HT-29 (cell line): ENCODE data around the gene TLCD3B. TPM values are rescaled to one million over a fixed set of nuclear protein-coding genes. Genes with fewer than 3 reads are reported as not detected.

ENCODE experiments used
- DNase-seq: peaks from one replicate; pipeline ENCODE4 v3.0.0-alpha.2; 2015; ENCODE audit warnings: low spot score
- total RNA-seq: library from RNA; depleted of rRNA; stranded (reverse); fragments of >200 nt; shearing (Covaris generic); gene quantifications from 2 replicates; pipeline ENCODE4 v1.2.3, GENCODE V29; 2014

The TLCD3B gene
- total RNA-seq, 1 experiment from 2014 or later: 0.79 TPM

- DNase-seq: no peak
Measured at GRCh38 chr16:30006659-30007377, 24.3 kb downstream of the TLCD3B start.

GRCh38 chr16:30006095-30006473 lies 25.0 kb downstream of the TLCD3B start:
- no peak for DNase-seq

- peak; percentile 41 for DNase-seq
Measured at GRCh38 chr16:30005341-30006094, 25.6 kb downstream of the TLCD3B start.

- DNase-seq: peak; percentile 61
Measured at GRCh38 chr16:30004811-30005242, 26.2 kb downstream of the TLCD3B start.

GRCh38 chr16:30004424-30004776 lies 26.7 kb downstream of the TLCD3B start:
- DNase-seq: no peak

GRCh38 chr16:30003670-30004423 lies 27.2 kb downstream of the TLCD3B start:
- no peak for DNase-seq

GRCh38 chr16:30002614-30003346 lies 28.3 kb downstream of the TLCD3B start:
- DNase-seq: no peak

GRCh38 chr16:30000735-30001631 lies 30.1 kb downstream of the TLCD3B start:
- DNase-seq: no peak

- DNase-seq: no peak
Measured at GRCh38 chr16:29999605-30000004, 31.5 kb downstream of the TLCD3B start.

- no peak for DNase-seq
Measured at GRCh38 chr16:29996766-29997250, 34.3 kb downstream of the TLCD3B start.

- peak; percentile 96 for DNase-seq
Measured at GRCh38 chr16:29995911-29996765, 34.9 kb downstream of the TLCD3B start, which contains the start of gene INO80E. Gene INO80E (plus strand): TSS chr16:29996241. CDS start chr16:29996311, 70 bp downstream.

GRCh38 chr16:29995324-29995910 lies 35.7 kb downstream of the TLCD3B start, which contains the start of gene HIRIP3:
Gene HIRIP3 (minus strand): TSS chr16:29995617. CDS start chr16:29995605, 12 bp downstream.
- DNase-seq: peak; percentile 86

- DNase-seq: peak; percentile 69
Measured at GRCh38 chr16:29994600-29995323, 36.3 kb downstream of the TLCD3B start.

- DNase-seq: no peak
Measured at GRCh38 chr16:29993903-29994599, 37.0 kb downstream of the TLCD3B start.

GRCh38 chr16:29993191-29993902 lies 37.7 kb downstream of the TLCD3B start:
- DNase-seq: no peak

GRCh38 chr16:29992344-29992967 lies 38.6 kb downstream of the TLCD3B start:
- no peak for DNase-seq
